LNCaP clone FGC (cell line): ENCODE results near the gene PPP1R18.
"Not testable (repeated sequence)": the region's sequence is repeated elsewhere in the genome, so short reads cannot be mapped to it uniquely, and the experiment has no call there.

ENCODE experiments used
- DNase-seq: peaks from one replicate; pipeline ENCODE4 v3.0.0-alpha.2; 2011; ENCODE audit warnings: low read depth
- H3K4me3 ChIP-seq: 2 replicates; pipeline ENCODE4 v1.5.1; 2011; ENCODE audit warnings: mild to moderate bottlenecking, low read depth, low read length, control low read depth
- CTCF ChIP-seq: IDR thresholded peaks from 2 replicates; pipeline ENCODE4 v1.5.1; 2012; ENCODE audit warnings: mild to moderate bottlenecking; ENCODE audit not compliant: control insufficient read depth, insufficient read depth; ENCODE audit errors: extremely low read depth

The PPP1R18 gene

GRCh38 chr6:30679765-30680535 lies 6.5 kb downstream of the PPP1R18 start:
- no peak for DNase-seq
- no peak for TF ChIP-seq CTCF
- H3K4me3 ChIP-seq, result no peak overlapping the region

GRCh38 chr6:30678964-30679726 lies 7.3 kb downstream of the PPP1R18 start:
- TF ChIP-seq CTCF, result peak; percentile 92
- no peak for DNase-seq
- no peak overlapping the region for H3K4me3 ChIP-seq

- H3K4me3 ChIP-seq, result no peak overlapping the region
- no peak for TF ChIP-seq CTCF
- DNase-seq, result no peak
These were observed 9.7 kb downstream of the PPP1R18 start for GRCh38 chr6:30676660-30677285.

GRCh38 chr6:30672445-30673253 lies 13.8 kb downstream of the PPP1R18 start, which contains the start of gene DHX16:
DHX16 (minus strand) TSS chr6:30673006; CDS start chr6:30672841, 165 bp downstream.
- H3K4me3 ChIP-seq, result peak within 1 kb of the TSS; percentile 84
- peak; percentile 96 for DNase-seq
- peak; percentile 88 for TF ChIP-seq CTCF

- DNase-seq, result no peak
- H3K4me3 ChIP-seq, result peak overlapping the region; percentile 84
- no peak for TF ChIP-seq CTCF
These were observed 15.5 kb downstream of the PPP1R18 start for GRCh38 chr6:30670760-30671527.

- not testable (repeated sequence) for DNase-seq, H3K4me3 ChIP-seq
These were observed 20.1 kb downstream of the PPP1R18 start for GRCh38 chr6:30666300-30666699.
